Pancreas (tissue), 10 donors: ENCODE measurements around the gene LIPI. TPM values are rescaled to one million over a fixed set of nuclear protein-coding genes. Genes with fewer than 3 reads are reported as not detected.
"Not testable (repeated sequence)": the region's sequence is repeated elsewhere in the genome, so short reads cannot be mapped to it uniquely, and the experiment has no call there.

Experiments
- ATAC-seq, 4 donors: fragments of 200-7000 bp; cut with Tn5 transposase; one replicate each; pipeline versions ENCODE4 v1.8.0 to v1.9.1; 2020; ENCODE audit warnings: mild to moderate bottlenecking in 4 of 4, moderate library complexity in 4 of 4
- DNase-seq, 6 donors: peaks; one replicate each; pipeline ENCODE4 v3.0.0-alpha.2; 2020
- FAIRE-seq: peaks from 2 replicates; lab custom pipeline; 2012; peaks lifted over from hg19 to GRCh38; lab: Jason Lieb, UNC
- H3K27ac ChIP-seq, 4 donors: fragments of 200-600 bp; sonication (generic); 1 replicate in 3 of 4; 2 replicates in 1 of 4; pipeline versions ENCODE4 v1.5.0 to v1.8.0; 2020
- H3K27me3 ChIP-seq, 4 donors: fragments of 200-600 bp; one replicate each; pipeline ENCODE4 v1.8.0; 2021
- H3K36me3 ChIP-seq, 3 donors: fragments of 200-600 bp; sonication (generic) in 1 of 3; one replicate each; pipeline versions ENCODE4 v1.5.0 to v1.8.0; 2020 to 2021
- H3K4me1 ChIP-seq, 3 donors: fragments of 200-600 bp; one replicate each; pipeline ENCODE4 v1.8.0; 2021
- H3K4me3 ChIP-seq, 4 donors: fragments of 200-600 bp; sonication (generic) in 2 of 4; one replicate each; pipeline versions ENCODE4 v1.5.0 to v1.8.0; 2020 to 2021
- H3K9me3 ChIP-seq, 4 donors: fragments of 200-600 bp; one replicate each; pipeline ENCODE4 v1.8.0; 2021
- CTCF ChIP-seq, 4 donors: fragments of 200-600 bp; sonication (generic) in 3 of 4; IDR thresholded peaks; one replicate each; pipeline versions ENCODE4 v1.5.0 to v1.8.0; 2021; ENCODE audit warnings: antibody characterized with exemption in 4 of 4
- WGBS, 2 donors: extraction: QIAGEN DNeasy Blood & Tissue Kit; methylation state at CpG; one replicate each; pipeline ENCODE4 v1.1.7; 2013; 5-methylcytosine and 5-hydroxymethylcytosine counted together
- intact Hi-C, 3 donors: fragments of 100-400 bp; cut with DNase I; formaldehyde crosslinking; loops; one replicate each; pipeline versions ENCODE4 v1.11.1 to v1.14.2; 2022
- polyA plus RNA-seq, 2 donors: library from polyadenylated mRNA; stranded (reverse); fragments of 200-250 nt; gene quantifications; one replicate each; pipeline ENCODE4 v1.2.3, GENCODE V29; 2013
- total RNA-seq, 6 donors: library from RNA; stranded (reverse); fragmentation: NEBNext Ultra II Directional in 4 of 6; extraction: Animal tissue kit (Norgen Biotek cat#: 25700) in 4 of 6; gene quantifications; one replicate each; pipeline versions ENCODE4 v1.2.1 to v1.2.4, GENCODE V29; 2021 to 2023
- donor health status: healthy with polysubstance abuse.
- donor health status: DM: no; HTN: no; CAD: no; lungs with moderate emphysema.
- donor health status: DM: no; HTN: no; CAD: no.
- donor health status: control.
- donor health status: control.
- donor health status: Bipolar disorder and iron deficiency.
- donor health status: DM: yes; HTN: yes; CAD: no.
- donor health status: DM: no; HTN: no; CAD: no.
- donor health status: DM: no; HTN: no; CAD: no.
- donor health status: DM: yes; HTN: yes; CAD: no.

Gene LIPI
- total and polyA plus RNA-seq, 8 donors, result not detected

DNA sequence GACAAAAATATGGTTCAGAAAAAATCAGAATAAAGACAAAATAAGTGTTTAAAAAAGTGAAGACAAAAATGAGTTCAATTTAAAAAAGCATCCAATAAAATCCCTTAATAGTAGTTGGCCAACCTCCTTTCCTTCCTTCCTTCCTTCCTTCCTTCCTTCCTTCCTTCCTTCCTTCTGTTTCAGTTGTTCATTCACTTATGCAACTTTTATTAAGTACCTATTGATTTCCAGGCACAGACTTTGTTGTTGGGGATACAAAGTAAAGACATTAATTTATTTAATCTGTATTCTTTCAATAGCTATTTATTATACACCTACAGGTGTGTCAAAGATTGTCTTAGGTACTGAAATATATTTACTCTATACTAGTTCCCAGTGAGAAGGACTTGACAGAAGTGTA, 2.4 kb upstream of the LIPI start:
- no peak for TF ChIP-seq CTCF (IDR thresholded peaks at IDR 0.05)
- H3K27ac ChIP-seq, result no peak overlapping the region
- H3K36me3 ChIP-seq, result no peaks in the 10 kb centered on the region
- DNase-seq (no peak), ATAC-seq (no peak), FAIRE-seq (no peak)
- H3K4me1 ChIP-seq, result no peaks in the 10 kb centered on the region
- H3K4me3 ChIP-seq, result no peak overlapping the region
- peaks cover 0 to 29% (median 0%) of the 10 kb centered on the region in 4 donors for H3K27me3 ChIP-seq
- H3K9me3 ChIP-seq, result no peaks in the 10 kb centered on the region
- intact Hi-C loops, result no loop called here

GRCh38 chr21:14206222-14206621, 4.5 kb downstream of the LIPI start:
- FAIRE-seq, result no peak
- H3K36me3 ChIP-seq, result no peaks in the 10 kb centered on the region
- intact Hi-C loops, result no loop called here
- no peak overlapping the region for H3K27ac ChIP-seq
- no peak for ATAC-seq
- DNase-seq, result no peak
- H3K9me3 ChIP-seq, result no peaks in the 10 kb centered on the region
- peaks cover 0 to 26% (median 0%) of the 10 kb centered on the region in 4 donors for H3K27me3 ChIP-seq
- no peak overlapping the region for H3K4me3 ChIP-seq
- no peaks in the 10 kb centered on the region for H3K4me1 ChIP-seq
- no peak for TF ChIP-seq CTCF (IDR thresholded peaks at IDR 0.05)

- H3K27me3 ChIP-seq, FAIRE-seq, H3K36me3 ChIP-seq, intact Hi-C loops, H3K4me1 ChIP-seq, H3K9me3 ChIP-seq, H3K27ac ChIP-seq, H3K4me3 ChIP-seq, ATAC-seq: not testable (repeated sequence)
- WGBS, 2 donors, result 69 to 79% methylated on average over 16 of the region's 16 CpGs
- DNase-seq, result peak in 1 of 6 donors; percentile 19
Measured at GRCh38 chr21:14166463-14167223, 44.1 kb downstream of the LIPI start.

DNA sequence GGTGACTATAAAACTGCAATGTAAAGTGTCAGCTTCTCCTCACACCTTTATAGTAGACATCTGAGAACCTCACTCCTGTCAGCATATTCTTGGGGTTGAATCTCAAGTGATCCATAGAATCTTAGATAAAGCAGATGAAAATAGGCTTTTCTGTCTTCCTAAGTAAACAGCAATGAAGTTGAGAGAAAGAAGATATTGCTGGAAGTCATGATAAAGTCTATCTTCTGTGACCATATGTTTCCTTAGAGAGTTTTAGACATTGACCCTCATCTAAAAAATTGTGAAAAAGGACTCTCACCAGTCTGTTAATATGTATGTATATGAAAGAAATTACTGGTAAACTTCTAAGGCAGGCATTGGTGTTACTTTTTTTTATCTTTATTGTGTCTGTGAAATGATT, 66.8 kb downstream of the LIPI start:
- no peak for TF ChIP-seq CTCF (IDR thresholded peaks at IDR 0.05)
- H3K27ac ChIP-seq, result no peak overlapping the region
- ATAC-seq, result no peak

DNA sequence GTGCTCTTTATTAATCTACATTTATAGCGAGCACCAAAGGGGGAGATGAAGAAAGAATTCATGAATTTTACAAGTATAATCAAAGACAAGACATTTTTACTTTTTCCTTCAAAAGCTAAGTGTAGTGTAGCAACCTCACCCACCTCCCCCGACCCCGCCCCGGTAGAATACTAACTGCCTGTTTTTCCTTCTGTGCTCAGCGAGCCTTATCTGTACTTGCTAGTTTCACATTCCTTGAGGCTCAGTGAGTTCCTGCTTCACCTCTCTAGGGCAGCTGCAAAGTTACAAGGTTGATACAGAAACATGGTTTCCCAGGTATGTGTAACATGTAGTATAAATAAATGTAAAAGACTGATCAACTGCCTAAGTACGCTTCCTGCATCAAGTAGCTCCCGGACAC, 86.5 kb downstream of the LIPI start:
- intact Hi-C loops, result no loop called here
- no peak for TF ChIP-seq CTCF (IDR thresholded peaks at IDR 0.05)
- FAIRE-seq, result no peak
- 68 to 91% methylated on average over 7 of the region's 7 CpGs for WGBS, 2 donors
- no peak for ATAC-seq
- no peak overlapping the region for H3K27ac ChIP-seq
- no peak for DNase-seq
- no peak overlapping the region for H3K4me3 ChIP-seq
- H3K27me3 ChIP-seq, result peaks cover 0 to 3% (median 0%) of the 10 kb centered on the region in 4 donors
- H3K9me3 ChIP-seq, result no peaks in the 10 kb centered on the region
- H3K36me3 ChIP-seq, result no peaks in the 10 kb centered on the region
- no peaks in the 10 kb centered on the region for H3K4me1 ChIP-seq

More for the DNA sequence above, 66.8 kb downstream of the LIPI start:
- no peaks in the 10 kb centered on the region for H3K36me3 ChIP-seq
- FAIRE-seq, result no peak
- H3K9me3 ChIP-seq, result no peaks in the 10 kb centered on the region
- DNase-seq, result no peak
- no peaks in the 10 kb centered on the region for H3K4me1 ChIP-seq
- no peaks in the 10 kb centered on the region for H3K27me3 ChIP-seq
- intact Hi-C loops, result no loop called here
- H3K4me3 ChIP-seq, result no peak overlapping the region
